NB4 (cell line): ENCODE data around the gene LMBR1L.
"Not testable (repeated sequence)": the region's sequence is repeated elsewhere in the genome, so short reads cannot be mapped to it uniquely, and the experiment has no call there.

Experiments used
- DNase-seq: peaks from one replicate; pipeline ENCODE4 v3.0.0; 2010; ENCODE audit warnings: low read depth
- H3K4me3 ChIP-seq: one replicate; pipeline ENCODE4 v1.5.1; 2011; ENCODE audit warnings: mild to moderate bottlenecking, low read depth, low read length, moderate library complexity
- MYC ChIP-seq: IDR thresholded peaks from 2 replicates; pipeline ENCODE4 v1.6.1; 2011; ENCODE audit warnings: low read depth, low read length
- POLR2A ChIP-seq: IDR thresholded peaks from 2 replicates; pipeline ENCODE4 v1.6.1; 2011; ENCODE audit warnings: mild to moderate bottlenecking; ENCODE audit not compliant: insufficient read length; ENCODE audit errors: extremely low read depth
- TF ChIP-seq, protein P1 (sequence below): IDR thresholded peaks from one replicate; pipeline ENCODE4 v1.5.1; 2012; ENCODE audit warnings: low read depth, low read length
- TF ChIP-seq, protein P2 (sequence below): IDR thresholded peaks from 2 replicates; pipeline ENCODE4 v1.6.1; 2011; ENCODE audit warnings: low read depth, low read length

The LMBR1L gene

DNA sequence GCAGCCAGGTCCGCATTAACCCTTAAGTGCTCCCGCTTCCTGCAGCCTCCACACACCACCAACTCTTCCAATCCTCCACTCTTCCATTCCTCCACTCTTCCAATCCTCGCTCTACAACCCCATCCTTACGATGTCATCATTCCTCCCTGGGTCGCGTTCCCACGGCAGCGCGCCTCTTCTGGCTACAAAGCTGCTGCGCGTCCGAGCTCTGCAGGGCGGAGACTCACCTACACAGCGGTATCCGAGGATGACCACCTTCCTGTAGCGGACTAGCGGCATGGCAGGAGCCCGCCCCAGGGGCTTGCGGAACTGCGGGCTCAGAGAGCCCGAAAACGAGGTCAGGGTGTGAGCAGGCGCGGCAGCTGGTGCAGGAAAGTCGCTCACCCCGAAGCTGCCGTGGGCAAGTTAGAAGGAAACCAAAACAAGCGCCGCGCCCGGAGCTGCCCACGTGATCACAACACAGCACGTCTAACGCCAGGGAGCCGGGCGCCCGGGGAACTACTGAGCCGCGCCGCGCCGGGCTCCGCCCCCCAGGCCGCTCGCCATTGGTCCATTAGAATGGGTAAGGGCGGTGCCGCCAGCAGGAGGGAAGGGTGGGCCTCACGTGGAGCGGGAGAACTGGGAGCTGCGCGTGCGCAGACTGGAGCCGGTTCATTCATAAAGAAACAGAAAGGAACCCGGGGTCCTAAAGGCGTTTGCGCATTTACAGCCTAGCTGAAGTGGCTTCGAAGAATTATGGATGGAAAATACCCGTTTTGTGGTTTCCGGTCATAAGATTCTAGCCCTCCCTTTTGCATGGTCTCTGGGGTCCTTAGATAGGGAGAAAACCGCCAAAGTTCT is 40.9 kb downstream of the LMBR1L start, which contains the start of gene RHEBL1:
TSS of gene RHEBL1 (minus strand) at position 473 of the 840 bp plus-strand sequence. CDS start at position 279, 194 bp downstream.
- TF ChIP-seq MYC (no peak), POLR2A (peak; percentile 45)
- TF ChIP-seq, protein P1, sequence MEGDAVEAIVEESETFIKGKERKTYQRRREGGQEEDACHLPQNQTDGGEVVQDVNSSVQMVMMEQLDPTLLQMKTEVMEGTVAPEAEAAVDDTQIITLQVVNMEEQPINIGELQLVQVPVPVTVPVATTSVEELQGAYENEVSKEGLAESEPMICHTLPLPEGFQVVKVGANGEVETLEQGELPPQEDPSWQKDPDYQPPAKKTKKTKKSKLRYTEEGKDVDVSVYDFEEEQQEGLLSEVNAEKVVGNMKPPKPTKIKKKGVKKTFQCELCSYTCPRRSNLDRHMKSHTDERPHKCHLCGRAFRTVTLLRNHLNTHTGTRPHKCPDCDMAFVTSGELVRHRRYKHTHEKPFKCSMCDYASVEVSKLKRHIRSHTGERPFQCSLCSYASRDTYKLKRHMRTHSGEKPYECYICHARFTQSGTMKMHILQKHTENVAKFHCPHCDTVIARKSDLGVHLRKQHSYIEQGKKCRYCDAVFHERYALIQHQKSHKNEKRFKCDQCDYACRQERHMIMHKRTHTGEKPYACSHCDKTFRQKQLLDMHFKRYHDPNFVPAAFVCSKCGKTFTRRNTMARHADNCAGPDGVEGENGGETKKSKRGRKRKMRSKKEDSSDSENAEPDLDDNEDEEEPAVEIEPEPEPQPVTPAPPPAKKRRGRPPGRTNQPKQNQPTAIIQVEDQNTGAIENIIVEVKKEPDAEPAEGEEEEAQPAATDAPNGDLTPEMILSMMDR = peak; percentile 32
- TF ChIP-seq, protein P2, sequence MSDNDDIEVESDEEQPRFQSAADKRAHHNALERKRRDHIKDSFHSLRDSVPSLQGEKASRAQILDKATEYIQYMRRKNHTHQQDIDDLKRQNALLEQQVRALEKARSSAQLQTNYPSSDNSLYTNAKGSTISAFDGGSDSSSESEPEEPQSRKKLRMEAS = peak; percentile 96
- H3K4me3 ChIP-seq = peak within 1 kb of the TSS; percentile 83
- peak; percentile 99 for DNase-seq

DNA sequence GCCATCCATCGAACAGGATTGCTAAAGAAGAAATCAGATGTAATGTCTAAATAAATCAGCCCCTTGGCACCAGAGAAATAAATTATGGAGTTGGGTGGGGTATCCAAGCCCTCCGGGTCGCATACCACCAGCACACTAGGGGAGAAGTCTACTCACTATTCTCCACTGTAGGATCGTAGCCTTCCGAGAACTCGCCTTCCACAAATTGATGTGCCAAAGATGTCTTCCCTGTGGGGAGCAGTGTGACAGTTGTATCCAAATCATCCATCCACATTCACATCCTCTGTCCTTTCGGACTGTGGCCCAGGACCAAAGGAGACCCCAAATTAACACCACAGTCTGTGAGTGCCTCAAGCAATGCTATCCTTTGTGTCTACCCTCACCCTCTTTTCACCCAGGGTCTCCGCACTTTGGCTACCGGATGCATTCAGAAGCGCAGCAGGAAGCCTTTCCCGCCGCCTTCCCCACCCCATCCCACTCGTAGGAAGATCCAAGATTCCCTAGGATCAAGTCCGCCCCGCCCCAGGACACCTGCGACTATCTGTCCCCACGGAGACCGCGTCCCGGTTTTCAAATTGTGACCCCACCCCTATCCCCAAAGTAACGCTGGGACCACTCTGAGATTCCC is 41.7 kb downstream of the LMBR1L start:
- TF ChIP-seq, protein P1 = no peak
- TF ChIP-seq, protein P2 = no peak
- TF ChIP-seq POLR2A = no peak
- no peak for TF ChIP-seq MYC
- no peak for DNase-seq
- peak overlapping the region; percentile 83 for H3K4me3 ChIP-seq

DNA sequence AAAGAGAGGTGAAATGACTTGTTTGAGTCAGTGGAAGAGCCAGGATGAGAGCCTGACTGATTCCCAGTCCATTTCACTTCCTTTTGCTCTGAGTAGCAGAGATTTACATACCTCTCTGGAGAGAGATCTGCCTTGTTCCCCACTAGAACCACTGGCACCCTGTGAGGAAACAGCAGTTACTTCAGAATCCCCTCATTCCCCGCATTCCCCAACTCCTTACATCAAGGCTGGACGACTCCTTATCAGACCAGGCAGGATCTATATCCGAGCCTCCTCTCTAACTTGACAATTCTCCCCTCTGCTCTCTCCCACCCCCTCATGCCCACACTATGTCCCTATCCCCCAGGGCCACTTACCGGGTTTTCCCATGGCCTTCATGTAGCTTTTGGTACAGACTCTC is 44.5 kb downstream of the LMBR1L start:
- TF ChIP-seq MYC = no peak
- TF ChIP-seq, protein P1 = no peak
- TF ChIP-seq, protein P2 = no peak
- TF ChIP-seq POLR2A = no peak
- no peak for DNase-seq
- no peak overlapping the region for H3K4me3 ChIP-seq

DNA sequence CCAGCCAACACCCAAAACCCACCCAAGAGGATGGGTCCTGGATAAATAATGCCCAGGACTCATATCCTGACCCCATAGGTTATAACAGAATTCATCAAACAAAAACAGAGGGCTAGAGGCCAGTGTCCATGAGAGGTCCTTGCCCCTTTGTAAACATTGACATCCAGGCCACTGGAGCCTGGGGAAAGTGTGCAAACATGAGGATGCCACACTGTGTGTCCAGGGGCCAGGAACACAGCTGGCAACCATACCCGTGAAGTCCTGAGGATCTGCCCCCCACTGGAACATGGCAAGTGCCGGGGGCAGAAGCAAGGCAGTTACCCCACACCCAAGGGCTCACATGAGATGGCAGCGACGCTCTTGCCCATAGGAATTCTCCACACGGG is 45.9 kb downstream of the LMBR1L start:
- no peak for DNase-seq
- TF ChIP-seq POLR2A (no peak), MYC (no peak)
- TF ChIP-seq, protein P1 = no peak
- TF ChIP-seq, protein P2 = no peak
- no peak overlapping the region for H3K4me3 ChIP-seq

DNA sequence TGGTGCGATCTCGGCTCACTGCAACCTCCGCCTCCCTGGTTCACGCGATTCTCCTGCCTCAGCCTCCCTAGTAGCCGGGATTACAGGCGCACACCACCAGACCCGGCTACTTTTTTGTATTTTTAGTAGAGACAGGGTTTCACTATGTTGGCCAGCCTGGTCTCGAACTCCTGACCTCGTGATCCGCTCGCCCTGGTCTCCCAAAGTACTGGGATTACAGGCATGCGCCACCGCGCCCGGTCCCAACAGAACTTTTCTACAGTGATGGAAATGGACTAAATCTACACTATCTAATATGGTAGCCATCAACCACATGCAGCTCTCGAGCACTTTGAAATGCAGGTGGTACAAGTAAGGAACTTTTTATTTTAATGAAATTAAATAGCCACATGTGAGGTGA is 48.7 kb downstream of the LMBR1L start:
- not testable (repeated sequence) for DNase-seq

DNA sequence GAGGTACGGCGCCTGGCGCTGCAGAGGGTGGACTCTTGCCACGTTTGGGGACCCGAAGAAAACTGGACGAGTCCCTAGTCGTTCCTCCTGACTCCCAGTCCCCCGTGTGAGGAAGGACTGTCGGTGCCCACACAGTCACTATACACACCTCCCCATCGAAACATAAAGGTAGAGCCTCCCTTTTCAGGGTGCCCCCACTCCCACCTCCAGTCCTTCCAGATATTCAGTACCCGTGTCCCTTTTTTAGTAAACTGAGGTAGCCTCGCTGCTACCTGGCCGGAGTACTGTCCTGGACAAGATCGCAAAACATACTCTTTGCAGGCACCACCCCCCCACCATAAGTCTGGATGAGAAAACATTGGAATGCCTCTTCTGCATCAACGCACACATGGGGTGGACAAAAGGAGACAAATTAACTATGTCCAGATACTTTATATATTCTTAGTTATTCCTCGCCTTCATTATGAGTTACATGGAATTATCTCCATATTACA is 49.4 kb downstream of the LMBR1L start:
- no peak for TF ChIP-seq POLR2A
- TF ChIP-seq, protein P1 = no peak
- DNase-seq = no peak
- peak overlapping the region; percentile 81 for H3K4me3 ChIP-seq

More for the DNA sequence above, 48.7 kb downstream of the LMBR1L start:
- H3K4me3 ChIP-seq = peak overlapping the region; percentile 81
